HepG2 (cell line): ENCODE results near the gene NRSN2. TPM values are rescaled to one million over a fixed set of nuclear protein-coding genes. Genes with fewer than 3 reads are reported as not detected.

ENCODE experiments used
- ATAC-seq: fragments of 200-7000 bp; cut with Tn5 transposase; 3 replicates; pipeline ENCODE4 v1.9.1; 2020; ENCODE audit warnings: mild to moderate bottlenecking, moderate library complexity
- BruUV-seq: library from RNA; stranded (reverse); fragments of 400-500 nt; replicated peaks from 2 replicates; lab custom pipeline; 2021; lab: Mats Ljungman, UMichigan
- CTCF ChIA-PET: fragments of 300-600 bp; formaldehyde crosslinking; extraction: SDS; loops from one replicate; lab custom pipeline; 2021; ENCODE audit warnings: low total read pairs, inconsistent platforms, low intra/inter-chr PET ratio; lab: Yijun Ruan, JAX
- POLR2A ChIA-PET: fragments of 350-600 bp; sonication (Branson Sonifier 250); formaldehyde crosslinking; loops from one replicate; lab custom pipeline; 2020; ENCODE audit warnings: antibody characterized with exemption, inconsistent platforms; lab: Yijun Ruan, JAX
- DNase-seq: peaks from one replicate; pipeline ENCODE4 v3.0.0-alpha.2; 2015; ENCODE audit warnings: low spot score
- FAIRE-seq: peaks from 3 replicates; lab custom pipeline; 2011; peaks lifted over from hg19 to GRCh38; lab: Jason Lieb, UNC
- H2AFZ ChIP-seq: one replicate; pipeline ENCODE4 v1.6.1; 2011; ENCODE audit warnings: low read length, inconsistent platforms
- H3K27ac ChIP-seq: fragments of 300-600 bp; 3 replicates; pipeline ENCODE4 v1.8.0; 2011; ENCODE audit warnings: mixed run types, mild to moderate bottlenecking, mixed read lengths, low read length, inconsistent platforms; ENCODE audit not compliant: insufficient read depth; ENCODE audit errors: extremely low read length
- H3K27me3 ChIP-seq, 2 experiments: fragments of 200-600 bp in 1 of 2; 2 replicates in 1 of 2; 3 replicates in 1 of 2; pipeline versions ENCODE4 v1.6.0 to v1.8.0; 2011; ENCODE audit warnings: low read length in 2 of 2, mild to moderate bottlenecking in 2 of 2, moderate library complexity in 2 of 2, inconsistent platforms in 1 of 2; ENCODE audit not compliant: insufficient read depth in 2 of 2, control insufficient read depth in 1 of 2
- H3K36me3 ChIP-seq, 2 experiments: fragments of 200-600 bp in 1 of 2; replicated peaks in 1 of 2; 2 replicates in 1 of 2; 3 replicates in 1 of 2; pipeline versions ENCODE4 v1.5.1 to v1.8.0; 2011; ENCODE audit warnings: low read length in 2 of 2, inconsistent platforms in 1 of 2; ENCODE audit not compliant: insufficient read depth in 2 of 2, control insufficient read depth in 1 of 2
- H3K4me1 ChIP-seq: 2 replicates; pipeline ENCODE4 v1.5.1; 2012; ENCODE audit warnings: low read length, inconsistent platforms; ENCODE audit not compliant: insufficient read depth
- H3K4me2 ChIP-seq: 2 replicates; pipeline ENCODE4 v1.6.0; 2011; ENCODE audit warnings: low read depth, low read length, inconsistent platforms
- H3K4me3 ChIP-seq, 3 experiments: fragments of 200-600 bp in 1 of 3; sonication (generic), shearing (Covaris generic) in 1 of 3; replicated peaks in 1 of 3; 2 replicates each; pipeline ENCODE4 v1.5.1; 2011 to 2016; ENCODE audit warnings: low read length in 3 of 3, inconsistent platforms in 2 of 3, low read depth in 2 of 3, mild to moderate bottlenecking in 2 of 3, control low read depth in 1 of 3, mixed read lengths in 1 of 3; ENCODE audit not compliant: insufficient read depth in 1 of 3
- H3K79me2 ChIP-seq: one replicate; pipeline ENCODE4 v1.6.1; 2011; ENCODE audit warnings: low read length, inconsistent platforms; ENCODE audit not compliant: insufficient read depth
- H3K9ac ChIP-seq: 2 replicates; pipeline ENCODE4 v1.6.0; 2011; ENCODE audit warnings: mild to moderate bottlenecking, low read depth, low read length, inconsistent platforms; ENCODE audit not compliant: insufficient read depth
- H3K9me3 ChIP-seq: 2 replicates; pipeline ENCODE4 v1.5.1; 2012; ENCODE audit warnings: mild to moderate bottlenecking, low read length
- H4K20me1 ChIP-seq: 2 replicates; pipeline ENCODE4 v1.6.0; 2011; ENCODE audit warnings: inconsistent platforms, mild to moderate bottlenecking, low read length, moderate library complexity; ENCODE audit not compliant: insufficient read depth
- CREBL2 ChIP-seq: sonication (generic); formaldehyde crosslinking; IDR thresholded peaks from 2 replicates; pipeline ENCODE4 v1.8.1; 2023; ENCODE audit warnings: missing genetic modification reagents, mild to moderate bottlenecking, borderline replicate concordance
- DMTF1 ChIP-seq: sonication (generic); formaldehyde crosslinking; IDR thresholded peaks from 2 replicates; pipeline ENCODE4 v1.4.0; 2020; ENCODE audit warnings: mild to moderate bottlenecking, missing genetic modification reagents
- FOXA3 ChIP-seq: IDR thresholded peaks from 2 replicates; pipeline ENCODE4 v1.6.1; 2016; ENCODE audit warnings: missing genetic modification reagents, missing compliant biosample characterization
- GATAD1 ChIP-seq: IDR thresholded peaks from 2 replicates; pipeline ENCODE4 v1.6.1; 2016; ENCODE audit warnings: missing genetic modification reagents, missing compliant biosample characterization
- GPBP1L1 ChIP-seq: sonication (generic); formaldehyde crosslinking; IDR thresholded peaks from 2 replicates; pipeline ENCODE4 v1.5.0; 2020; ENCODE audit warnings: mild to moderate bottlenecking, missing genetic modification reagents
- KLF11 ChIP-seq: IDR thresholded peaks from 2 replicates; pipeline ENCODE4 v1.6.1; 2016; ENCODE audit warnings: missing compliant biosample characterization
- MAZ ChIP-seq, 2 experiments: sonication (generic) in 1 of 2; formaldehyde crosslinking in 1 of 2; IDR thresholded peaks; 2 replicates each; pipeline versions ENCODE4 v1.5.0 to v1.6.1; 2012 to 2020; ENCODE audit warnings: low read depth in 2 of 2, mild to moderate bottlenecking in 2 of 2, borderline replicate concordance in 1 of 2, improper control_type of control experiment in 1 of 2, low read length in 1 of 2, missing genetic modification reagents in 1 of 2, moderate library complexity in 1 of 2
- SKI ChIP-seq: fragments of 450-650 bp; IDR thresholded peaks from one replicate; pipeline ENCODE4 v1.6.1; 2018; ENCODE audit warnings: mild to moderate bottlenecking; ENCODE audit not compliant: partially characterized antibody
- SOX5 ChIP-seq: IDR thresholded peaks from 2 replicates; pipeline ENCODE4 v1.6.1; 2016; ENCODE audit warnings: borderline replicate concordance
- SP2 ChIP-seq: sonication (generic); formaldehyde crosslinking; IDR thresholded peaks from 2 replicates; pipeline ENCODE4 v1.5.1; 2020; ENCODE audit warnings: mild to moderate bottlenecking, missing genetic modification reagents
- SPEN ChIP-seq: sonication (generic); formaldehyde crosslinking; IDR thresholded peaks from 2 replicates; pipeline ENCODE4 v1.5.1; 2020; ENCODE audit warnings: low read depth, mild to moderate bottlenecking, missing genetic modification reagents
- ZBTB2 ChIP-seq: sonication (generic); formaldehyde crosslinking; IDR thresholded peaks from 2 replicates; pipeline ENCODE4 v1.8.0; 2022; ENCODE audit warnings: low read depth, missing genetic modification reagents
- ZNF44 ChIP-seq: sonication (generic); formaldehyde crosslinking; IDR thresholded peaks from 2 replicates; pipeline ENCODE4 v1.5.1; 2020; ENCODE audit warnings: mild to moderate bottlenecking, missing genetic modification reagents
- ZNF564 ChIP-seq: sonication (generic); formaldehyde crosslinking; IDR thresholded peaks from 2 replicates; pipeline ENCODE4 v1.8.1; 2023; ENCODE audit warnings: mild to moderate bottlenecking, missing genetic modification reagents
- ZNF777 ChIP-seq: sonication (generic); formaldehyde crosslinking; IDR thresholded peaks from 2 replicates; pipeline ENCODE4 v1.4.0; 2020; ENCODE audit warnings: missing genetic modification reagents
- WGBS: methylation state at CpG from one replicate; pipeline ENCODE4 v1.1.6; 2017; ENCODE audit warnings: low lambda C conversion rate; 5-methylcytosine and 5-hydroxymethylcytosine counted together
- in situ Hi-C: cut with HindIII; loops from 2 replicates; pipeline ENCODE4 v1.10.0; 2017; ENCODE audit warnings: low pct_unique_long_range_greater_than_20kb; ENCODE audit not compliant: extremely low pct_ligation_motif_present
- intact Hi-C: fragments of 100-400 bp; cut with micrococcal nuclease; formaldehyde crosslinking; loops from one replicate; pipeline ENCODE4 v1.10.0; 2022; ENCODE audit not compliant: unreplicated experiment
- polyA plus RNA-seq, 8 experiments: library from polyadenylated mRNA; depleted of rRNA in 3 of 8; stranded (reverse) in 7 of 8; unstranded in 1 of 8; fragments of >200 nt; fragmentation: Illumina TruSeq in 4 of 8; extraction: Trizol in 4 of 8; gene quantifications; 2 replicates each; pipeline versions ENCODE4 v1.2.1 to v1.2.3, GENCODE V29; 2011 to 2016; ENCODE audit warnings: low read depth in 4 of 8, missing spikeins in 1 of 8, mixed read lengths in 1 of 8; ENCODE audit not compliant: insufficient read depth in 1 of 8
- total RNA-seq, 5 experiments: library from RNA; depleted of rRNA; stranded (reverse); fragments of >200 nt; fragmentation: Illumina TruSeq; extraction: Trizol; gene quantifications; 2 replicates each; pipeline ENCODE4 v1.2.3, GENCODE V29; 2016; ENCODE audit warnings: low read depth in 1 of 5

The NRSN2 gene
- total and polyA plus RNA-seq, 2 of the 13 experiments (the other 11 are each of a cell fraction or from before 2014, with no cell fraction given): 32.3 to 49.4 TPM

GRCh38 chr20:401682-402495, 55.0 kb downstream of the NRSN2 start:
- DNase-seq: peak; percentile 100
- H3K36me3 ChIP-seq: peaks cover 3 to 10% of the 10 kb centered on the region in 2 experiments
- peak overlapping the region; percentile 70 for H3K4me2 ChIP-seq
- H3K27me3 ChIP-seq: no peaks in the 10 kb centered on the region; a peak in 1 of 5 replicates
- H3K9ac ChIP-seq: peak overlapping the region; percentile 91
- no peaks in the 10 kb centered on the region for H3K9me3 ChIP-seq
- peaks cover 6% of the 10 kb centered on the region for H3K79me2 ChIP-seq
- in situ Hi-C loops: no loop called here
- FAIRE-seq: peak; percentile 100
- intact Hi-C loops: loop anchor here (2.0 kb wide), 1 partner anchor 31 kb away; no protein-coding TSS in a partner anchor
- peaks cover 97% of the 10 kb centered on the region for H3K4me1 ChIP-seq
- 4% methylated on average over 9 of the region's 9 CpGs for WGBS
- no peaks in the 10 kb centered on the region for H4K20me1 ChIP-seq
- BruUV-seq: no TSS peak
- H2AFZ ChIP-seq: no peak overlapping the region
- ChIA-PET CTCF (no interaction called here), POLR2A (interaction anchor here (0.7 to 29.0 kb wide), 12 partner anchors 8 to 244 kb away, joined by 3 to 1587 read pairs (median 5); partner anchors contain the start of genes CSNK2A1, NRSN2 and TRIB3)
- H3K4me3 ChIP-seq: peak overlapping the region in 2 of 3 experiments; percentile 27 to 57; a peak in 2 of 6 replicates
- ATAC-seq: peak; percentile 75
- H3K27ac ChIP-seq: peak overlapping the region; percentile 99
- TF ChIP-seq ZNF777 (CRISPR knock-in tag) (no peak), ZBTB2 (peak; percentile 42; the same call in 1 of the 2 replicates), GPBP1L1 (CRISPR knock-in tag) (no peak), SPEN (CRISPR knock-in tag) (peak; percentile 62; the same call in 1 of the 2 replicates), SKI (peak; percentile 53), KLF11 (CRISPR knock-in tag) (peak; percentile 73), SOX5 (CRISPR knock-in tag) (peak; percentile 94), MAZ (IDR thresholded peaks at IDR 0.05; ENCODE audit: borderline replicate concordance, low read depth, low read length) (no peak), MAZ (CRISPR knock-in tag; IDR thresholded peaks at IDR 0.05; ENCODE audit: low read depth) (peak; percentile 58; the same call in 1 of the 2 replicates), DMTF1 (CRISPR knock-in tag) (no peak), GATAD1 (CRISPR knock-in tag) (no peak; the same call in 1 of the 2 replicates), FOXA3 (CRISPR knock-in tag) (peak; percentile 90), ZNF564 (peak; percentile 77), ZNF44 (CRISPR knock-in tag) (no peak), SP2 (CRISPR knock-in tag) (no peak), CREBL2 (CRISPR knock-in tag) (no peak)
